Activated T-cell treated with anti-CD3 and anti-CD28 coated beads for 48 hours (primary cell): ENCODE data around the gene CCDC12.
A peak's percentile ranks its signal among the peaks of the same experiment; 100 is the strongest.

Source experiments
- DNase-seq: peaks from one replicate; pipeline ENCODE4 v3.0.0-alpha.2; 2020; ENCODE audit warnings: low read depth

The CCDC12 gene

GRCh38 chr3:46955157-46955556 is 21.4 kb downstream of the CCDC12 start:
- DNase-seq: no peak

DNA sequence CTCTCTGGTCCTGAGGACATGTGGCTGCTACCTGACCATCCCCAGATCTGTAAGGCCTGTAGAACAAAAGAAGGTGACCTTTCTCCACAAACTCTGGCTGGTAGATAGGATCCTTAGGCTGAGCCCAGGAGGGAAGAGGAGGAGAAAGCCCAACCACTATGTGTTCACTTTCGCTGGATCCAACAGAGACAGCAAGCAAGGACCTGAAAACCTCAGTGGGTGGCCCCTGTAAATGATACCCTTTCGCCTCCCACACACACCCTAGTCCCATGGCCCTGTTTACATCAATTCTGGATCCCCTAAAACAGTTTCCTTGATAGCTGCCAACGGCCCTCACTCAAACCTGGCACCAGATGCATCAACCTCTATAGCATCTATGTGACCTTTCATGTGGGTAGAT is 22.4 kb downstream of the CCDC12 start:
- DNase-seq: no peak

- DNase-seq: no peak
These were observed 23.1 kb downstream of the CCDC12 start for GRCh38 chr3:46953234-46954010.

GRCh38 chr3:46952813-46953212 is 23.7 kb downstream of the CCDC12 start:
- DNase-seq: no peak

GRCh38 chr3:46950650-46951241 is 25.8 kb downstream of the CCDC12 start:
- DNase-seq: no peak

GRCh38 chr3:46950177-46950576 is 26.4 kb downstream of the CCDC12 start:
- no peak for DNase-seq

DNA sequence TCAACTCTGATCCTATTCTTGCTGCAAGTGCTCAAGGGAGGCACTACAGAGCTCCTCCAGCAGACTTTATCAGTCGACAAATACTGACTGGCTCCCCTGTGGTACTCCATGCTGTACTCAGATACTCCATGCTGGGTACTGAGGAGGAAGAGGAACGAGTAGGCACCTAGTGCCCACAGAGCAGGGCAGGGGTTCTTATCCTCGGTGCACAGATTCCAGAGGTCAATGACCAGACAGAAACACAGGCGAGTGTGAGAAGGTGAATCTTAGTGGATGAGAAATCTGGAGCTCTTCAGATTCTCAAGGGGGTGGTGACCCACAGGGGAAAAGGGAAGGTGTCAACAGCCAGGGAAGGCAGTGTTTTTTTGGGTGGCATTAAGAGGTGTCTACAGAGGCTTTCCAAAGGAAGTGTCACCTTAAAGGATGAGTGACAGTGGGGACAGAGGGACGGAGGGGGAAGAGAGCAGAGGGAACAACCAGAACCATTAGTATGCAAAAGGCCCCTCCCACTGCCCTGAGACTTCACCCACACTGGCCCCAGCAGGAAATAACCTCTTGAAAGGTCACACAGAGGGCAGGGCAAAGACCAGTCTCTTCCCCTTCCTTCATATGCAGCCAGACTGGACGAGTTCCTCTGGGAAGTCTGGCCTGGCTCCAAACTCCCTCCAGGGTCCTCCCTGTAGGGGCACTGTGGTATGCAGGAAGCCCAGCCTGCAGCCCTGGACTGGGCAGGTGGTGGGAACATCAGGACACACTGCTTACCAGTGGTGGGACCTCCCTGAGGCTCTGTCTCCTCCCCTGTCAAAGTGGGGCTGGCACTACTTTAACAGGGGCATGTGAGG is 27.5 kb downstream of the CCDC12 start:
- no peak for DNase-seq

DNA sequence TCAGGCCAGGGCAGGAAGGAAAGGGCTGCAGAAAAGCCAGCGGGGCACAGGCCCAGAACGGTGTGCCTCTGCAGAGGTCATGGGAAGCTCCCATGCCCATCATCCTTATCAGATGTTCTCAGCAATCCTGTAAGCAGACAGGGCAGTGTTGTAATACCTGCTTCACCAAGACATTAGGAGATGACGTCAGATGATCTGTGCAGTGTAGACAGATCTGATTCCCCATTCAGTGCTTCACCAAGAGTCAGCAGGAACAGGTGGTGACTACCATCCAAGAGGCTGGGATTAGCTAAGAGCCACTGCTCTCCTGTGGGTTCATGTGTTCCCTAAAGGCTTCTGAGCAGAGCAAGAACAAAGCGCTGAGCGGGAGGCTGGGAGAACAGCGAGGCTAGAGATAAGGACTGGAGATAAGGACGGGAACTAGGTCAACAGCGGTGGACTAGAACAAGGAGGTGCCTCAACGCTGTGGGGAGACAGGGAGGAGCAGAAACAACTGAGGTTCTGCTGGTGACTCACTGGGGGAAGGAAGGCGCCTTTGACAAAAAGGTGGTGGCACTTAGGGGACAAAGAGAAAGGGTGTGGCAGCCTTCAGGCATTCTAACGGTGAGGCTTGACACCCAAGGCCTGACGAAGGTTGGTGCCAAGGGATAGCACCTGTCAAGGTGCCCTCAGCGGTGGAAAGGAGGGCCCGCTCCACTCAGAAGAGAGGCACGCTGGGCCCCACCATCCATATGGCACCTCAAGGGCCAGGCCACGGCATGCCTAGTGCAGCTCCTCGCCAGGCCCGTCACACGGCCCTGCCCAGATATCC is 28.4 kb downstream of the CCDC12 start:
- peak; percentile 46 for DNase-seq

- DNase-seq: no peak
These were observed 29.0 kb downstream of the CCDC12 start for GRCh38 chr3:46947546-46947901.

GRCh38 chr3:46946856-46947545 is 29.5 kb downstream of the CCDC12 start:
- peak; percentile 62 for DNase-seq

DNA sequence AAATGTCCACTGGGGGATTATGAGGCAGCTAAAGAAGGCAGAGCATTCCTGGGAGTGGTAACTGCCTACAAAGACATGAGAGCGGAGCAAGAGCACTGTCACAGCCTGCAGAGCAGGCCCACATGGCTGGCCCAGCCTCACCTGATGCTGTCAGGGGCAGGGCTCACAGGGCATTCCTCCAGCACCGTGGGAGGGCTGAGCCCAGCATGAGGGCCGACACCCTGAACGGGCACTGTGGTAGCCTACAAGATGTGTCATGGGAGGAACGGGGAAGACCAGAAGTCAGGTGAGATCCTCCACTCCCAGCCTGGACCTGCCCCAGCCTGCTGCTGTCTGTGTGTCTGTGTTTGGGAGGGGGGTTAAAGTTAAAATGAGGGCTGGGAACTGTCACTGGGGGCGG is 30.1 kb downstream of the CCDC12 start:
- DNase-seq: no peak

DNA sequence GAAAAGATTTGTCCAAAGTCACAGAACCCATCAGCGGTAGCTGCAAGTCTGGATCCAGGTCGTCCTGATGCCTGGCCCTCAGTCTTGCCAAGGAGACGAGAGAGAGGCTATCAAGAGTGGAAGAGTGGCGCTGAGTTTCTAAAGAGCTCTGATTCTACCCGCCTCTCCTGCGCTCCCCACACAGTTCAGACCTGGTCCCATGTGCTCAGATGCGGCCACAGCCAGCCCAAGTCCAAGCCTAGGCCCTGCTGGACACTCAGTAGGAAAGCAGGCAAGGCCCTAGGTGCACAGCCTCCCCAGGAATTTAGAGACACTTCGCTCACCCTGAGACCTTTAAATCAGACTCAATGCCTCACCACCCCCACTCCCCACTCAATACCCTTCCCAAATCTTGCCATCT is 32.4 kb downstream of the CCDC12 start:
- no peak for DNase-seq

DNA sequence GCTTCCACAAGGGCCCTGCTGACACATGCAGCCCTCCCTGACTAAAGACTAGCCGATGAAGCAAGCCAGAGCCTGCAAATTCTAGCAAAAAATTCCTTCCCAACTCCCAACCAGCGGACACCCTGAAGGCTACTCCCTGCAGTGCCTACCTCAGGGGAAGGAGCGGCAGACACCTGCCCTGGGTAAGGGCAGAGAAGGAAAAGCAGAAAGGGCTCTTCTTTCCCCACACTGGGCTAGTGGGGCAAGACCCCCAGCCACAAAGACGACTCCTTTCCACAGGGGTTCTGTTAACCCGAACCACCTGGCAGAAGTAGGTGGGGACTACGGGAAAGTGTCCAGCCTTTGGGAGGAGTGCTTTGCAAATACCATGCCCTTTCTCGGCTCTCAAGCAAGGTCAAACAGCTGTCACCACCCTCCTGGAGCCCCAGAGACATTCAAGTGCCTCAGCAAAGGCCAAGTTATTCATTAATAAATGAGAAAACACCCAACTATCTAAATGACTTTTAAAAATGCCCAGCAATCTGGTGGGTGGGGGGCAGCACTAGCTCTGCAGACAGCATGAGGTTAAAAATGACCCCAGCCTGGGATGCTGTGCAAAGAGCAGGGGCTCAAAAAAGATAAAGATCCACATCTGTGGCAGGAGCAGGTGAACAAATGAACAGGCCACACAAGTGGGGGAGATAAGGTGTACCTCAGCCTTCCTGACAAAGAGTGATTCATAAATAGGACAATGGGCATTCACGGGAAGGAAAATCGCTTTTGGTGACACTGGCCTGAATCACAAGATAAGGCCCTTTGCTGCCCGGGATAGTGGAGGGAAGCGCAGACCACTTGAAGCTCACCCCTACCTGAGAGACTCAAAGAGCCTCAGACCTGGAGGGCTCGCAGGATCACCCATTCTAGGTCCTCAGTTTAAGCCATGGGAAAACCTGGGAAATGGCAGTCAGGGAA is 33.0 kb downstream of the CCDC12 start:
- no peak for DNase-seq

- no peak for DNase-seq
These were observed 33.9 kb downstream of the CCDC12 start for GRCh38 chr3:46942481-46943236.

GRCh38 chr3:46942076-46942475 is 34.5 kb downstream of the CCDC12 start:
- DNase-seq: no peak

DNA sequence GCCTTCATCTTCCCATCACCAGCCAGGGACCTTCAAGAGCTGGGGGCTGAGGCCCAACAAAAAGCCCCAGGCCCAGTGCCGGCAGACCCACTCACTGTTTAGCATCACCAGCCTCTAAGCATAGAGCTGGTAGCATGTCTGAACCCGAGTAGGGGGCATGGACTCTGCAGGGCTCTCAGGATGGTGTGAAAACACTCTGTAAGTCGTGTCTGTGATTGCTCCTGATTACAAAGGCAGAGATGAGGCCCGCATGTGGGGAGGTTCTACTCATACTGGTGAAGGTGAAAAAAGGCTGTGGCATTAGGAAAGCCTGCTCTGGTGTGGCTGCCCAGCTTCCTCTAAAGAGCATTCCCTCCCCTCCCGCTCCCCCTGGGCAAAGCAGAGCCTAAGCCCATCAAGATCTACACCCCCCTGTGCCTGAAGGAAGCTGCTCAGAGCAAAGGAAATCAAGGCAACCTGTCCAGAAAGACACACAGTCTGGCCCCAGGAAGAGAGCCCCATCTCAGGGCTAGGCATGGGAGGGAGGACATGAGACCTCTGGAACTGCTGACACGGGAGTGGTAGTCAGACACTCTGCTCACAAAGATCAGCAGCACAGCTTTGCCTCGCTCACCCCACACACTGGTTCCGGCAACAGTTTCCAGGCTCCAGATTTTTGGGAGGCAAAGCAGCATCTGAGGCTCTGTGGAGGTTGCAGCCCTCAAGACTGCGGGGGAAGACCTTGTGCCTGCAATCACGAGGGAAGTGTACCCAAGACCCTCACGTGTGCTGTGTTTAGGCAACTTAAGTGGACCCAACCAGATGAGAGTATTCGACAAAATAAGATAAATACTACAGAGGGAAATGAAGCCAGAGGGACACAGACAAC is 36.7 kb downstream of the CCDC12 start:
- no peak for DNase-seq

DNA sequence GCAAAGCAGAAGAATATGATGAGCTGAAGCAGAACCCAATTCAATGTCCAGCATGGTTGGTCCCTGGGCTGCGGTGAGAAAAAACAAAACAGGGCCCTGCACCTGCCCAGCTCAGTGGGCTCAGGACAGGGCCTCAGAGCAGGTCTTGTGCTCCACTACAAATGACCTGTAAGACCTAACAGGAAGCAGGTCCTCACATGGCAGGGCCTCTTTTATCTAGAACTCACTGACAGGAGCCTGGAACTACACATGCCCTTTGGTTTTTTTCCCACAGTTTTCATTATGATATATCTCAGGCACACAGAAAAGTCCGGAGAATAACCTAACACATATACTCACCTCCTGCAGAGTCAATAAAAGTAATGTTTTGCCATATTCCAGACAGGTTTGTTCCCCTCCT is 38.4 kb downstream of the CCDC12 start:
- no peak for DNase-seq

DNA sequence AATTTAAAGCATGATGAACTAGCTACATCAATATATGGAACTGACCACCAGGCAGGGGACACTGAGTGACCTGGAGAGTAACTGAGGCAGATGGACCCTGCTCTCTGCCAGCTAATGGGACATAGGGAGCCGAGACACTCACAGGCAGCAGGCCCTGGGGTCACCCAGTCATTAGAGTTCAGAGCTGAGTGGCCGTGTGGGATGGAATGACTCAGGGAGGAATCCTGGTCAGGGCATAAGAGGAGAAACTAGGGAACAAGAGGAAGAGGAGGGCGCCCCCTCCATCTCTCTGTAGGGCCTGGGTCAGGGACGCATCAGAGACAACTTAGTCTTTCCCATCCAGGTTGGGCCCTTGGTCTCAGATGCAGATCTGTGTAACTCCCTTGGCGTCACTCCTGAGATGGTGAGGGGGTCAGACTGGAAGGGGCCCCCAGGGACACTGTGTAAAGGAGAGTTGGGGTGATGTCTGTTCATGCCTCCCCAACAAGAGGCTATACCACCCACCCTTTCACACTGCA is 39.8 kb downstream of the CCDC12 start:
- no peak for DNase-seq
